ENCODE results near the gene ZBTB2.

- TF ChIP-seq CTCF (IDR thresholded peaks at IDR 0.05) (no peak), REST (IDR thresholded peaks at IDR 0.05; ENCODE audit: insufficient read depth in 1 of 2, low read depth in 2 of 2, low read length in 1 of 2) (no peak), POLR2AphosphoS5 (IDR thresholded peaks at IDR 0.05; ENCODE audit: low read depth, low read length) (no peak), SIN3A (IDR thresholded peaks at IDR 0.05; ENCODE audit: borderline replicate concordance, insufficient read depth, low read depth, low read length) (no peak), TCF7L2 (IDR thresholded peaks at IDR 0.05; ENCODE audit: low read depth, low read length) (no peak)
Observed at GRCh38 chr6:151440498-151440897, 49.1 kb upstream of the ZBTB2 start.
